ENCODE measurements around the gene ARPP21.

The ARPP21 gene

GRCh38 chr3:35635407-35635806 lies 3.9 kb upstream of the ARPP21 start:
- no peak for DNase-seq (ENCODE audit: low read depth, low spot score)
- TF ChIP-seq CTCF (IDR thresholded peaks at IDR 0.05; ENCODE audit: low read depth, low read length): no peak
- in situ Hi-C loops (cut with HindIII; ENCODE audit: low sequenced_read_pairs): no loop called here

GRCh38 chr3:35635926-35636683 lies 3.2 kb upstream of the ARPP21 start:
- no peak overlapping the region for H3K4me3 ChIP-seq (ENCODE audit: low read depth, low read length)
- in situ Hi-C loops (cut with HindIII; ENCODE audit: low sequenced_read_pairs): no loop called here
- DNase-seq (ENCODE audit: low read depth, low spot score): no peak
- TF ChIP-seq CTCF (IDR thresholded peaks at IDR 0.05; ENCODE audit: low read depth, low read length): no peak

More at GRCh38 chr3:35635407-35635806, 3.9 kb upstream of the ARPP21 start:
- no peak overlapping the region for H3K4me3 ChIP-seq (ENCODE audit: low read depth, low read length)

GRCh38 chr3:35638251-35638979 lies 910 bp upstream of the ARPP21 start:
- in situ Hi-C loops (cut with HindIII; ENCODE audit: low sequenced_read_pairs): no loop called here
- no peak for DNase-seq (ENCODE audit: low read depth, low spot score)
- TF ChIP-seq CTCF (IDR thresholded peaks at IDR 0.05; ENCODE audit: low read depth, low read length): no peak
- no peak overlapping the region for H3K4me3 ChIP-seq (ENCODE audit: low read depth, low read length)

- DNase-seq (ENCODE audit: low read depth, low spot score): no peak
- H3K4me3 ChIP-seq (ENCODE audit: low read depth, low read length): peak overlapping the region; percentile 57
- TF ChIP-seq CTCF (IDR thresholded peaks at IDR 0.05; ENCODE audit: low read depth, low read length): no peak
- in situ Hi-C loops (cut with HindIII; ENCODE audit: low sequenced_read_pairs): no loop called here
Measured at GRCh38 chr3:35638980-35639253, 408 bp upstream of the ARPP21 start.

GRCh38 chr3:35640190-35641165 lies 1.2 kb downstream of the ARPP21 start:
- in situ Hi-C loops (cut with HindIII; ENCODE audit: low sequenced_read_pairs): no loop called here
- no peak for TF ChIP-seq CTCF (IDR thresholded peaks at IDR 0.05; ENCODE audit: low read depth, low read length)
- H3K4me3 ChIP-seq (ENCODE audit: low read depth, low read length): peak overlapping the region; percentile 57
- DNase-seq (ENCODE audit: low read depth, low spot score): no peak

GRCh38 chr3:35641331-35641730 lies 2.0 kb downstream of the ARPP21 start:
- in situ Hi-C loops (cut with HindIII; ENCODE audit: low sequenced_read_pairs): no loop called here
- TF ChIP-seq CTCF (IDR thresholded peaks at IDR 0.05; ENCODE audit: low read depth, low read length): no peak
- H3K4me3 ChIP-seq (ENCODE audit: low read depth, low read length): no peak overlapping the region
- DNase-seq (ENCODE audit: low read depth, low spot score): no peak

Data from astrocyte of the spinal cord (primary cell).